K562 (cell line): Measurements from ENCODE around the gene HAP1. TPM values are rescaled to one million over a fixed set of nuclear protein-coding genes. Genes with fewer than 3 reads are reported as not detected.

Experiments
- ATAC-seq: fragments of 200-7000 bp; cut with Tn5 transposase; 3 replicates; pipeline ENCODE4 v1.9.1; 2020; ENCODE audit warnings: moderate library complexity
- BruUV-seq: library from RNA; stranded (reverse); fragments of 400-500 nt; replicated peaks from 2 replicates; lab custom pipeline; 2021; lab: Mats Ljungman, UMichigan
- CTCF ChIA-PET: fragments of 300-600 bp; formaldehyde crosslinking; extraction: SDS; loops from one replicate; lab custom pipeline; 2021; ENCODE audit warnings: low intra/inter-chr PET ratio; lab: Yijun Ruan, JAX
- POLR2A ChIA-PET: fragments of 300-600, 350-650 bp; sonication (Branson Sonifier 250); formaldehyde crosslinking; extraction: SDS; loops from one replicate; lab custom pipeline; 2021; ENCODE audit warnings: antibody characterized with exemption, inconsistent platforms; lab: Yijun Ruan, JAX
- DNase-seq, 4 experiments: peaks; one replicate each; pipeline versions ENCODE4 v3.0.0 to v3.0.0-alpha.2; 2011 to 2018; ENCODE audit warnings: low spot score in 3 of 4, mixed read lengths in 3 of 4; ENCODE audit errors: extremely low read depth in 1 of 4
- FAIRE-seq: peaks from 2 replicates; lab custom pipeline; 2011; peaks lifted over from hg19 to GRCh38; lab: Jason Lieb, UNC
- H2AFZ ChIP-seq: 2 replicates; pipeline ENCODE4 v1.6.0; 2011; ENCODE audit warnings: low read depth, low read length, control low read depth, inconsistent platforms
- H3K27ac ChIP-seq: fragments of 200-600 bp; 3 replicates; pipeline ENCODE4 v1.8.0; 2011; ENCODE audit warnings: low read depth, mild to moderate bottlenecking, control low read depth, inconsistent platforms, low read length, moderate library complexity, mixed read lengths; ENCODE audit errors: extremely low read depth
- H3K27me3 ChIP-seq, 2 experiments: fragments of 300-600 bp in 1 of 2; 2 replicates in 1 of 2; 3 replicates in 1 of 2; pipeline versions ENCODE4 v1.6.0 to v1.8.0; 2011; ENCODE audit warnings: inconsistent platforms in 2 of 2, low read length in 2 of 2, mild to moderate bottlenecking in 1 of 2, mixed read lengths in 1 of 2, moderate library complexity in 1 of 2; ENCODE audit not compliant: control insufficient read depth in 2 of 2, insufficient read depth in 2 of 2
- H3K36me3 ChIP-seq: fragments of 300-600 bp; 3 replicates; pipeline ENCODE4 v1.8.0; 2011; ENCODE audit warnings: mild to moderate bottlenecking, low read length, inconsistent platforms; ENCODE audit not compliant: control insufficient read depth, insufficient read depth
- H3K4me1 ChIP-seq, 2 experiments: fragments of 200-600 bp in 1 of 2; replicated peaks in 1 of 2; 2 replicates in 1 of 2; 3 replicates in 1 of 2; pipeline versions ENCODE4 v1.5.1 to v1.8.0; 2011; ENCODE audit warnings: inconsistent platforms in 2 of 2, low read length in 2 of 2, mild to moderate bottlenecking in 1 of 2, mixed read lengths in 1 of 2, moderate library complexity in 1 of 2; ENCODE audit not compliant: control insufficient read depth in 2 of 2, insufficient read depth in 2 of 2
- H3K4me2 ChIP-seq: 2 replicates; pipeline ENCODE4 v1.6.1; 2011; ENCODE audit warnings: low read length, control low read depth, inconsistent platforms, mixed read lengths; ENCODE audit not compliant: insufficient read depth
- H3K4me3 ChIP-seq: fragments of 200-600 bp; sonication (generic), shearing (Covaris generic); 2 replicates; pipeline ENCODE4 v1.5.1; 2016; ENCODE audit warnings: control low read depth, inconsistent platforms
- H3K79me2 ChIP-seq: fragments of 200-600 bp; 3 replicates; pipeline ENCODE4 v1.8.0; 2011; ENCODE audit warnings: low read length, inconsistent platforms; ENCODE audit not compliant: control insufficient read depth, insufficient read depth
- H3K9ac ChIP-seq, 2 experiments: 2 replicates each; pipeline versions ENCODE4 v1.6.0 to v1.6.1; 2011; ENCODE audit warnings: low read depth in 2 of 2, low read length in 2 of 2, control low read depth in 1 of 2, inconsistent platforms in 1 of 2, mild to moderate bottlenecking in 1 of 2, mixed read lengths in 1 of 2; ENCODE audit not compliant: insufficient read depth in 1 of 2
- H3K9me1 ChIP-seq: one replicate; pipeline ENCODE4 v1.6.0; 2011; ENCODE audit warnings: inconsistent platforms, mild to moderate bottlenecking, low read length, moderate library complexity; ENCODE audit not compliant: control insufficient read depth, insufficient read depth
- H3K9me3 ChIP-seq: replicated peaks from 2 replicates; pipeline ENCODE4 v1.5.1; 2011; ENCODE audit warnings: low read depth, low read length, inconsistent platforms; ENCODE audit not compliant: control insufficient read depth, insufficient read depth
- H4K20me1 ChIP-seq: replicated peaks from 2 replicates; pipeline ENCODE4 v1.6.1; 2011; ENCODE audit warnings: low read length, inconsistent platforms, mixed read lengths; ENCODE audit not compliant: control insufficient read depth, insufficient read depth
- CCNT2 ChIP-seq: IDR thresholded peaks from 2 replicates; pipeline ENCODE4 v1.6.1; 2011; ENCODE audit warnings: borderline replicate concordance, low read depth, mild to moderate bottlenecking, moderate library complexity, mixed read lengths, low read length; ENCODE audit not compliant: insufficient read length; ENCODE audit errors: extremely low read depth
- CHAMP1 ChIP-seq: fragments of 450-650 bp; IDR thresholded peaks from 2 replicates; pipeline ENCODE4 v1.6.1; 2016; ENCODE audit warnings: mild to moderate bottlenecking
- CTBP1 ChIP-seq: fragments of 450-650 bp; IDR thresholded peaks from 2 replicates; pipeline ENCODE4 v1.6.1; 2016; ENCODE audit warnings: borderline replicate concordance
- ELK1 ChIP-seq: sonication (generic); formaldehyde crosslinking; IDR thresholded peaks from 2 replicates; pipeline ENCODE4 v1.8.1; 2022; ENCODE audit warnings: missing genetic modification reagents
- KLF16 ChIP-seq: IDR thresholded peaks from 2 replicates; pipeline ENCODE4 v1.6.1; 2016; ENCODE audit warnings: antibody characterized with exemption
- MTA3 ChIP-seq: fragments of 450-650 bp; formaldehyde crosslinking; IDR thresholded peaks from 2 replicates; pipeline ENCODE4 v1.6.1; 2017; ENCODE audit warnings: mild to moderate bottlenecking, borderline replicate concordance
- NR3C1 ChIP-seq: sonication (generic); formaldehyde crosslinking; IDR thresholded peaks from 2 replicates; pipeline ENCODE4 v1.8.1; 2022; ENCODE audit warnings: missing genetic modification reagents
- YBX1 ChIP-seq: fragments of 450-650 bp; IDR thresholded peaks from 2 replicates; pipeline ENCODE4 v1.7.1; 2016; ENCODE audit warnings: mild to moderate bottlenecking
- ZSCAN32 ChIP-seq: fragments of 450-650 bp; formaldehyde crosslinking; IDR thresholded peaks from 2 replicates; pipeline ENCODE4 v1.4.0; 2020; ENCODE audit warnings: mild to moderate bottlenecking, moderate library complexity
- ZZZ3 ChIP-seq: fragments of 450-650 bp; IDR thresholded peaks from 2 replicates; pipeline ENCODE4 v1.6.1; 2016; ENCODE audit warnings: antibody characterized with exemption, mild to moderate bottlenecking, moderate library complexity
- WGBS: fragments of 100-300 bp; shearing (Covaris generic); methylation state at CpG from one replicate; pipeline ENCODE4 v1.1.6; 2016; ENCODE audit warnings: low coverage, mixed read lengths; ENCODE audit not compliant: insufficient coverage; ENCODE audit errors: missing lambda C conversion rate; 5-methylcytosine and 5-hydroxymethylcytosine counted together
- in situ Hi-C: fragments of 300-500 bp; cut with MboI; formaldehyde crosslinking; loops from 4 replicates; pipeline ENCODE4 v1.15.0; 2018; ENCODE audit warnings: inconsistent platforms, mixed read lengths
- intact Hi-C: fragments of 100-400 bp; cut with micrococcal nuclease; formaldehyde crosslinking; loops from 2 replicates; pipeline ENCODE4 v1.14.2; 2022
- polyA plus RNA-seq, 8 experiments: library from polyadenylated mRNA; depleted of rRNA in 4 of 8; stranded (reverse) in 5 of 8; unstranded in 3 of 8; fragments of >200 nt; fragmentation: Nextera tagmentation in 2 of 8; fragmentation: Illumina TruSeq in 1 of 8; extraction: Ambion mirVana in 2 of 8; extraction: Trizol in 1 of 8; gene quantifications; 2 replicates each; pipeline versions ENCODE4 v1.2.1 to v1.2.3, GENCODE V29; 2011 to 2014; ENCODE audit warnings: inconsistent platforms in 1 of 8, missing spikeins in 1 of 8
- total RNA-seq, 7 experiments: library from RNA; depleted of rRNA in 6 of 7; stranded (reverse); fragments of >200 nt in 6 of 7; fragmentation: Illumina TruSeq in 2 of 7; extraction: Trizol in 2 of 7; gene quantifications; 2 replicates each; pipeline versions ENCODE4 v1.2.1 to v1.2.3, GENCODE V29; 2011 to 2021; ENCODE audit warnings: low replicate concordance in 1 of 7

Gene HAP1
- total and polyA plus RNA-seq, 9 of the 15 experiments (the other 6 are each of a cell fraction or from before 2014, with no cell fraction given), result under 0.01 to 0.09 (median 0.04) TPM; not detected in 6

DNA sequence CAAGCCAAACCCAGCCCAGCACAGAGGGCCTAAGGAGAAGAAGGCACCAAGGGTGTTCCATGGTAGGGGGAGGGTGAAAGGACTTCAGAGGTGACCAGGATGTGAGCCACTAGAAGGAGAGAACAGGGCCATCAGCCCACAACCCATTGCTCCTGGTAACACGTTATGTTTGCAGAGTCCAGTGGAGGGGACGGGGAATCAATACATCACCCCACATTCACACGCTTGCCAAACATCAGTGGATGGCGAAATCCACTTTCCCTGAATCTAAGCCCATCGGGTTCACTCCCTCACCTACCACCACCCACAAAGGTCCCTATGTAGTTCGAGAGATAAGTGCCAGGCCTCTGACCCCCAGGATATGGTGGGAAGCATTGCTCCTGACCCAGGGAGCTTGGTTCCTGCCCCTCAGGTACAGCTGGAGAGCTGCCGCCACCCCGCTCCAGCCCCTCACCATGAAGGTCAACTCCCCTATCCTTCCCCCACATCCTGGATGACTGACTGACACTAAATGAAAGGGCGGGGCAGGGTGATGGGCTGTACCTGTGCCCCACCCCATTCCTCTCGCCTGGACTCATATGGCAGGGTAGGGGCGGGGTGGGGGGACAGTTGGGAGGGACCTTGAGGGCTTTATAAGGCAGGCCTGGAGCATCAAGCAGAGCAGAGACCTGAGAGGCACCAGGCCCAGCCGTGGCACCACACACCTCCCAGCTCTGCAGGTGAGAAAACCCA, 22.6 kb downstream of the HAP1 start, which contains the start of gene GAST:
TSS of gene GAST (plus strand) at position 663 of the 732 bp plus-strand sequence. CDS start 3,106 bp downstream, outside the sequence.
- intact Hi-C loops (no loop called here), in situ Hi-C loops (no loop called here)
- H3K79me2 ChIP-seq, result no peaks in the 10 kb centered on the region
- H3K27me3 ChIP-seq, result peaks cover 8 to 16% of the 10 kb centered on the region in 2 experiments
- no peak within 1 kb of the TSS for H3K4me3 ChIP-seq
- H3K4me2 ChIP-seq, result no peak within 1 kb of the TSS
- no peaks in the 10 kb centered on the region; a peak in 3 of 5 replicates for H3K4me1 ChIP-seq
- BruUV-seq, result no TSS peak
- no peaks in the 10 kb centered on the region for H3K9me1 ChIP-seq
- no peak for TF ChIP-seq CHAMP1
- no peak for TF ChIP-seq YBX1
- no peak for TF ChIP-seq NR3C1
- no peak for TF ChIP-seq ELK1
- no peak for TF ChIP-seq KLF16
- TF ChIP-seq ZZZ3, result no peak
- TF ChIP-seq ZSCAN32, result no peak
- TF ChIP-seq MTA3, result no peak
- TF ChIP-seq CTBP1, result no peak
- TF ChIP-seq CCNT2, result no peak
- no peaks in the 10 kb centered on the region for H3K36me3 ChIP-seq
- no peaks in the 10 kb centered on the region for H3K9me3 ChIP-seq
- no peak within 1 kb of the TSS for H3K27ac ChIP-seq
- 27% methylated on average over 10 of the region's 12 CpGs for WGBS
- ChIA-PET CTCF (no interaction called here), POLR2A (interaction anchor here (0.6 to 0.7 kb wide), 2 partner anchors 153 to 310 kb away, joined by 3 to 5 read pairs; no protein-coding TSS in a partner anchor)
- DNase-seq, result peak in 1 of 4 experiments; percentile 41
- H3K9ac ChIP-seq, result peak within 1 kb of the TSS in 1 of 2 experiments; percentile 55; a peak in 1 of 4 replicates
- H2AFZ ChIP-seq, result no peak within 1 kb of the TSS
- no peaks in the 10 kb centered on the region for H4K20me1 ChIP-seq
- ATAC-seq, result no peak
- FAIRE-seq, result no peak
